ENCODE data around the gene ABAT. TPM values are rescaled to one million over a fixed set of nuclear protein-coding genes. Genes with fewer than 3 reads are reported as not detected.

The ABAT gene
- total and polyA plus RNA-seq, 2 donors from 2014 or later: 9.6 to 34.0 TPM

DNA sequence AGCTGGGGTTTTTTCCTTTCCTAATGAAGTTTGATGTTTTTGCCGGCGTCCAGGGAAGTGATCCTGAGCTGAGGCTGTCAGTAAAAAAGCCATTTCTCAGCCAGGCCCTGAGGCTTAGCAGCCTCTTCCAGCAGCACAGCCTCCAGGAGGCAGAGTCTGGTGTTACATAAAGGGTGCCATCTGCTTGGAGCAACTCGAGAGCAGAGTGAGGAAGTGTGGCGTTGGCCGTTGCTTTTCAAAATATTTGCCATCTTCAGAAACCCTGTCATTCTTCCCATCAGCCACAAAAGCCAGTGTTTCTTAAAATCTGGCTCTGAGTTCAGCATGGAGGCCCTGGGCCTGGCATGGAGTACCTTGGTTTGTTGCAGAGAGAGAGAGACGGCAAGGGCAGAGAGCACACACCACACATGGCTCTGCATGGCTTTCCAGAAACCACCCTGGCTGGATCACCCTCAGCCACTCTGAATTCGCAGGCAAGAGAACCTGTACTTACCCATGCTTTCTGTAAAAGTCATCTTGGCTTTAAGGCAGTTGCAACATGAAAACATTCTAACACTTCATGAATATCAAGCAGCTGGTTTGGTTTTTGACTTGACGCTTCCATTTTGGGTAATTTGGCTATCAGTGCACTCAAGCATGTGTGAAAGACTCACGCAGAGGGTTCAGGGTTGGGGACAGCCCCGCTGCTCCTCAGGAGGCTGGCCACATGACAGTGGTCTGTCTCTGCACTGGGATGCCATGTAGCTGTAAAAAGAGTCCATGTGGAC lies 144.3 kb downstream of the ABAT start:
- no peak for FAIRE-seq
- TF ChIP-seq, protein P1, sequence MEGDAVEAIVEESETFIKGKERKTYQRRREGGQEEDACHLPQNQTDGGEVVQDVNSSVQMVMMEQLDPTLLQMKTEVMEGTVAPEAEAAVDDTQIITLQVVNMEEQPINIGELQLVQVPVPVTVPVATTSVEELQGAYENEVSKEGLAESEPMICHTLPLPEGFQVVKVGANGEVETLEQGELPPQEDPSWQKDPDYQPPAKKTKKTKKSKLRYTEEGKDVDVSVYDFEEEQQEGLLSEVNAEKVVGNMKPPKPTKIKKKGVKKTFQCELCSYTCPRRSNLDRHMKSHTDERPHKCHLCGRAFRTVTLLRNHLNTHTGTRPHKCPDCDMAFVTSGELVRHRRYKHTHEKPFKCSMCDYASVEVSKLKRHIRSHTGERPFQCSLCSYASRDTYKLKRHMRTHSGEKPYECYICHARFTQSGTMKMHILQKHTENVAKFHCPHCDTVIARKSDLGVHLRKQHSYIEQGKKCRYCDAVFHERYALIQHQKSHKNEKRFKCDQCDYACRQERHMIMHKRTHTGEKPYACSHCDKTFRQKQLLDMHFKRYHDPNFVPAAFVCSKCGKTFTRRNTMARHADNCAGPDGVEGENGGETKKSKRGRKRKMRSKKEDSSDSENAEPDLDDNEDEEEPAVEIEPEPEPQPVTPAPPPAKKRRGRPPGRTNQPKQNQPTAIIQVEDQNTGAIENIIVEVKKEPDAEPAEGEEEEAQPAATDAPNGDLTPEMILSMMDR (IDR thresholded peaks at IDR 0.05; ENCODE audit: borderline replicate concordance, extremely low read depth, insufficient read depth): no peak

DNA sequence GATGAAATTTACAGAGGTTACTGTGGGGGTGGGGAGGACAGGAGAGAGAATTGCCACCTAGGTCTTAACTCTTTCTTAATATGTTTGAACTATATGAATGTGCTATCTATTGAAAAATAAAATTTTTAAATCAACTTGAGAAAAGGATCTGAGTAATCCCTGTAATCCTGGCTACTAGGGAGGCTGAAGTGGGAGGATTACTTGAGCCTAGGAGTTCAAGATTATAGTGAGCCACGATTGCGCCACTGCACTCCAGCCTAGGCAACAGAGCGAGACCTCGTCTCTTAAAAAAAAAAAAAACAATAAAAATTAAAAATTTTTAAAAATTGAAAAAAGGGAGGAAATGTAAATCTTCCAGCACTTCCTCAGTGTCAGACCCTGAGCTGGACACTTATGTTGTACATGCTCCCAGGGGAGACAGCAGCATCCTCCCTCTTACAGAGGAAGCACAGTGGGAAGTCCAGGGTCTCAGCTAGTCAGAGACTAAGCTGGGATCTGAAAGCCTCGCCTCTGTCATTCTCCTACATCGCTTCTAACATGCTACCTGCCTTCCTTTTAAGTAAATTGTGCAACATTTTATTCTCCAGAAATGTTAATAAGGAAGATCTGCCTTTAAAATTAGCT lies 145.1 kb downstream of the ABAT start:
- no peak for DNase-seq
- no peaks in the 10 kb centered on the region for H3K9me3 ChIP-seq (ENCODE audit: control insufficient read depth in 2 of 3, insufficient read depth in 1 of 3, low read length in 3 of 3)
- H3K9ac ChIP-seq (ENCODE audit: low read length in 3 of 3): no peak overlapping the region
- intact Hi-C loops (cut with DNase I): no loop called here
- peaks cover 4 to 7% (median 6%) of the 10 kb centered on the region in 3 donors for H3K36me3 ChIP-seq (ENCODE audit: control insufficient read depth in 2 of 3, insufficient read depth in 3 of 3, low read length in 3 of 3)
- H3K4me1 ChIP-seq (ENCODE audit: control insufficient read depth in 2 of 3, insufficient read depth in 2 of 3, low read depth in 1 of 3, low read length in 3 of 3): no peaks in the 10 kb centered on the region
- no peak overlapping the region for H3K27ac ChIP-seq (ENCODE audit: low read depth in 2 of 2, low read length in 2 of 2)
- TF ChIP-seq, protein P1 (IDR thresholded peaks at IDR 0.05; ENCODE audit: borderline replicate concordance, extremely low read depth, insufficient read depth): no peak
- FAIRE-seq: no peak
- no peak overlapping the region for H3K4me3 ChIP-seq (ENCODE audit: low read length in 3 of 3)
- H3K27me3 ChIP-seq (ENCODE audit: control insufficient read depth, insufficient read depth, low read length): no peaks in the 10 kb centered on the region

More for the DNA sequence above, 144.3 kb downstream of the ABAT start:
- DNase-seq: no peak
- H3K9ac ChIP-seq (ENCODE audit: low read length in 3 of 3): no peak overlapping the region
- peaks cover 4 to 13% (median 10%) of the 10 kb centered on the region in 3 donors for H3K36me3 ChIP-seq (ENCODE audit: control insufficient read depth in 2 of 3, insufficient read depth in 3 of 3, low read length in 3 of 3)
- H3K4me3 ChIP-seq (ENCODE audit: low read length in 3 of 3): no peak overlapping the region
- no peaks in the 10 kb centered on the region for H3K27me3 ChIP-seq (ENCODE audit: control insufficient read depth, insufficient read depth, low read length)
- H3K9me3 ChIP-seq (ENCODE audit: control insufficient read depth in 2 of 3, insufficient read depth in 1 of 3, low read length in 3 of 3): no peaks in the 10 kb centered on the region
- no peaks in the 10 kb centered on the region for H3K4me1 ChIP-seq (ENCODE audit: control insufficient read depth in 2 of 3, insufficient read depth in 2 of 3, low read depth in 1 of 3, low read length in 3 of 3)
- intact Hi-C loops (cut with DNase I): no loop called here
- H3K27ac ChIP-seq (ENCODE audit: low read depth in 2 of 2, low read length in 2 of 2): no peak overlapping the region

DNA sequence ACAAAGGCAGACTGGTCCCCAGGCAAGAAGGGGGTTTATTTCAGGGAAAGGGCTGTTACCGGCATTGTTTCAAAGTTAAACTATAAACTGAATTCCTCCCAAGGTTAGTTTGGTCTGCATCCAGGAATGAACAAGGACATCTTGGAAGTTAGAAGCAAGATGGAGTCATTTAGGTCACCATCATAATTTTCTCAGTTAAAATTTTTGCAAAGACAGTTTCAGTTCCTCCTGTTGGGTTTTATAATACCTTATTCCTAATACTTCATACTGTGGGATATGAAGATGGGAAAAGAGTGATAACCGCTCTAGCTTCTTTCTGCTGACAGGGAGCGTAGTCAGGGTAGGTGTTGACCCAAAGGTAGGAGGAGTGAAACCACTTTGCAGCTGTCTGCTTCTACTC lies 148.0 kb downstream of the ABAT start:
- TF ChIP-seq, protein P1 (IDR thresholded peaks at IDR 0.05; ENCODE audit: borderline replicate concordance, extremely low read depth, insufficient read depth): no peak
- no peaks in the 10 kb centered on the region for H3K27me3 ChIP-seq (ENCODE audit: control insufficient read depth, insufficient read depth, low read length)
- FAIRE-seq (no peak), DNase-seq (no peak)
- no peak overlapping the region for H3K27ac ChIP-seq (ENCODE audit: low read depth in 2 of 2, low read length in 2 of 2)
- no peak overlapping the region for H3K4me3 ChIP-seq (ENCODE audit: low read length in 3 of 3)
- no peak overlapping the region for H3K9ac ChIP-seq (ENCODE audit: low read length in 3 of 3)
- intact Hi-C loops (cut with DNase I): no loop called here
- no peaks in the 10 kb centered on the region for H3K9me3 ChIP-seq (ENCODE audit: control insufficient read depth in 2 of 3, insufficient read depth in 1 of 3, low read length in 3 of 3)
- no peaks in the 10 kb centered on the region for H3K4me1 ChIP-seq (ENCODE audit: control insufficient read depth in 2 of 3, insufficient read depth in 2 of 3, low read depth in 1 of 3, low read length in 3 of 3)
- peaks cover 0 to 3% (median 0%) of the 10 kb centered on the region in 3 donors for H3K36me3 ChIP-seq (ENCODE audit: control insufficient read depth in 2 of 3, insufficient read depth in 3 of 3, low read length in 3 of 3)
